HG02840 (cell line): Measurements from ENCODE around the gene METTL5.
A peak's percentile ranks its signal among the peaks of the same experiment; 100 is the strongest.
"Not testable (repeated sequence)": the region's sequence is repeated elsewhere in the genome, so short reads cannot be mapped to it uniquely, and the experiment has no call there.

Experiments used
- ATAC-seq: cut with Tn5 transposase; IDR thresholded peaks from one replicate; pipeline ENCODE4 v1.9.1; 2021; ENCODE audit warnings: mild to moderate bottlenecking, moderate library complexity, moderate number of reproducible peaks; ENCODE audit not compliant: unreplicated experiment, low FRiP score

The METTL5 gene

DNA sequence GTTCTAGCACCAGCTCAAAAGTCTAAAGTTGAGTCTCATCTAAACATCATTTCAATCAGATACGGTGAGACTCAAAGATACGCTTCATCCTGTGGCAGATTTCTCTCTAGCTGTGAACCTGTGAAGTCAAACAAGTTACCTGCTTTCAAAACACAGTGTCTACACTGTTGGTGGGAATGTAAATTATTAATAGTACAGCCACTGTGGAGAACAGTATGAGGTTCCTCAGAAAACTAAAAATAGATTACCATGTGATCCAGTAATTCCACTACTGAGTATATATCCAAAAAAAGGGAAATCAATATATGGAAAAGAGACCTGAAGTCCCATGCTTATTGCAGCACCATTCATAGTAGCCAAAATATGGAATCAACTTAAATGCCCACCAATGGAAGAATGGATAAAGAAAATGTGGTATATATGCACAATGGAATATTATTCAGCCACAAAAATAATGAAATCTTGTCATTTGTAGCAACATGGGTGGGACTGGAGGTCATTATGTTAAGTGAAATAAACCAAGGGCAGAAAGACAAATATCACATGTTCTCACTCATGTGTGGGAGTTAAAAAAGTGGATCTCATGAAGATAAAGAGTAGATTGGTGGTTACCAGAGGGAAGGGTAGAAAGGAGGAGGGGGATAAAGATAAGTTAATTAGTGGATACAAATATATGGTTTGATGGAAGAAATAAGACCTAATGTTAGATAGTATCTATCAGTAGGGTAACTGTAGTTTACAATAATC, 14.2 kb upstream of the METTL5 start:
- no peak for ATAC-seq

DNA sequence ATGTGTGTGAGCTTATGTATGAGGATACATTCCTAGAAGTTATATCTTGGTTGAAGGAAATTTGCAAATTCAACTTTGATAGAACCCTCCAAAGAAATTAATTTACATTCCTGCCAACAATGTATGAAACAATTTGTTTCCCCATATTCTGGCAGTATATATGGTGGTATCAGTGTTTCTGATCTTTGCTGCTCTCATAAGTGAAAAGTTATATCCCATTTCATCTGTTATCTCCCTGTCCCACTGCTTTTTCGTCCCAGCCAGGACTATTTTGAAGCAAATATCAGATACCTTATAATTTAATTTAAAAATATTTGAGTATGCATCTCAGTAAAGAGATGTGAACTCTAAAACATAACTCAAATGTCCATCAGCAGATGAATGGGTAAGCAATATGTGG, 9.7 kb upstream of the METTL5 start:
- no peak for ATAC-seq

DNA sequence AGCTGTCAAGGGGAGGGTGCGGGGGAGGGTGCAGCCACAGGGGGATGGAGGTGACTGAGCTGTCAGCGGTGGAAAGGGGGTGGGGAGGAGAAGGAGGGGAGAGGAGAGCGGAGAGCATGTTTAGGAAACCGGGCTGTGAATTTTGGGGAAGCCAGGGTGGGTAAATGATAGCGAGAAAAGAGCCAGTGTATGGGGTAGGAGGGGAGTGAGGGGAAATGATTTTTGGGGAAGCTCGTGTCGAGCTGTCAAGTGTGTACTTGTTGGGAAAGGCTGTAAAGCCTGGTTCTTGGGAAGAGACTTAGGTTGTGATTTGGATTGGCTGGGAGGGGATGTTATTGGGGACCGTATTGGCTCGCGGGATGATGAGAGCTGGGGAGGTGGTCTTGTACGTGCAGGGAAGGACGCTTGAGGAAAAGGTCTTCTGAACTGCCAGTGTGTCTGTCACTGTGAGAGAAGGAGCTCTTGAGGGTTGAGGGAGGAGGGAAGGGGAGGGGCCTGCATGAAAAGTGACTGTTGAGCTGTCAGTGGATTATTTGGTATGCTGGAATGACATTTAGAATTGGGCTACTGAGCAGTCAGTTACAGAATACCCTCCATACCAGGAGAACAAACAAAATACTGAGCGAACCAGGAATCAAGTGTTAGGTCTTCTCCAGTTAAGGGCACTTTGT, 3.6 kb upstream of the METTL5 start:
- ATAC-seq, result peak; percentile 2

DNA sequence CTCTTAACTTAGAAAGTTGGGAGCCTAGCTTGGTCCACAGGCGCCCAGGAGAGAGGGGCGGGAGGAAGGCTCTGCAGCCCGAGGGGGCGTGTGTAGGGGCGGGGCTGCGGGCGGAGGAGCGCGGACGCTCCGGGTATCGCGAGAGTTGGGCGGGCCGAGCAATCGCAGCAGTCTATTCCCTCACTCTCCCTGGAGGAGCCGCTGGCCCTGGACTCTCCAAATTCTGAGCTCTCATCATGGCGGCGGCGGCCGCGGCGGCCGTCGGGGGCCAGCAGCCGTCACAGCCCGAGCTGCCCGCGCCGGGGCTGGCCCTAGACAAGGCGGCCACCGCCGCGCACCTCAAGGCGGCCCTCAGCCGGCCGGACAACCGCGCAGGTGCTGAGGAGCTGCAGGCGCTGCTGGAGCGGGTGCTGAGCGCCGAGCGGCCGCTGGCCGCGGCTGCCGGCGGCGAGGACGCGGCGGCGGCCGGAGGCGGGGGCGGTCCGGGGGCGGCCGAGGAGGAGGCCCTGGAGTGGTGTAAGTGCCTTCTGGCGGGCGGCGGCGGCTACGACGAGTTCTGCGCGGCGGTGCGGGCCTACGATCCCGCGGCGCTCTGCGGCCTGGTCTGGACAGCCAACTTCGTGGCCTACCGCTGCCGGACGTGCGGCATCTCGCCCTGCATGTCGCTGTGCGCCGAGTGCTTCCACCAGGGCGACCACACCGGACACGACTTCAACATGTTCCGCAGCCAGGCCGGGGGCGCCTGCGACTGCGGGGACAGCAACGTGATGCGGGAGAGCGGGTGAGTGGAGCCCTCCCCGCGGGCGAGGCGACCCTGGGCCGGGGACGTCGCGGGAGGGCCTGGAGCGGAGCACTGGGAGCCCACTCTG, 2.8 kb upstream of the METTL5 start, which contains the start of gene UBR3:
UBR3 (plus strand) TSS at position 183 of the 869 bp plus-strand sequence; CDS start at position 237, 54 bp downstream.
- ATAC-seq, result peak; percentile 75

DNA sequence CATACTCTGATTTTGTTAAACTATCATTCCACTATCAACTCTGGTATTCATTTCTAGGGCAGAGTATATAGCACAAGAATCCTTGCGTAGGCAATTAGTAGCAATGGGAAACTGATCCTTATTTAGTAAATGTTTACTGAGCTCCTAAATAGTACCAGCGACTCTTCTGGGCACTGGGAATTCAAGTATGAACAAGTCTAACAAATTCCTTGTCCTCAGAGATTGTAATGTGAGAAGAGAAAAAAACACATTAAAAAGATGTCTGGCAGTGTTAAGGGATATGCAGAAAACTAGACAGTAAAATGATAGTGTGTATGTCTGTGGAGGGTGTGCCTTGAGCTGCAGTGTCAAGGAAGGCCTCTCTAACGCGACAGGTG, 721 bp downstream of the METTL5 start:
- ATAC-seq, result peak; percentile 2

DNA sequence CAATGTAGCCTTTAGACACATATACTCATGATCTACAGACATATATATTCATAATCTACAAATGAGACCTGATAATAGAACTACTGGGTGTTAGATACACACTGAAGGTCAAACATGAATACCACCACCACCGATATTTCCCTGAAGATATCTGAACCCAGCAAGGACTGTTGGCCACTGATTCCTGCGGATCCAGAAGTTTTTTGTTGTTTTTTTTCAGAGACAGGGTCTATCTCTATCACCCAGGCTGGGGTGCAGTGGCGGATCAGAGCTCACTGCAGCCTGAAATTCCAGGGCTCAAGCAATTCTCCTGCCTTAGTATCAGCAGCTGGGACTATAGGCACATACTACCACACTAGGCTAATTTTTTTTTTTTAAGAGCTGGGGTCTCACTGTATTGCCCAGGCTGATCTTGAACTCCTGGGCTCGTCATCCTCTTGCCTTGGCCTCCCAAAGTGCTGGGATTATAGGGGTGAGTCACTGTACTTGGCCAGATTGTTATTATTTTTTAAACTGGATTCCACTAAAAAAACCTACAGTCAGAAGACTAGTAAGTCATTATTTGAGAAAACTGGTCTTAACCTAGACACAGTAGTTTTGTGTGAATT, 1.8 kb downstream of the METTL5 start:
- no peak for ATAC-seq

DNA sequence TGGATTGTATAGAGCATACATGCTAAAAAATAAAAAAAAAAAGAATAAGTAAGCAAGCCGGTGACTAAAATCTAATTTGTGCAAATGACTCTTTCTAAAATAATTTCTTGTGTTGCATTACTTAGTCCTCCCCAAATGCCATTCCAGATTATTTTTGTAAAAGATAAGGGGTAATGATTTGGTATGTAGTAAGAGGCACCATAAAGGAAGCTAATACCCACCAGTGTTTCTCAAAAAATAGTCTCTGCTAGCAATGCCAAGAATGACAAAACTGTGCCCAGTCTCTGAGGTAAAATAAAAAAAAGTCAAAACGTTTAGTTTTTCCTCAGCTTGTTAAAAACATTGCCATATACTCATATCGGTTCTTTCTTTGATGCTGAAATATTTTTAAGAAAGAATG, 2.7 kb downstream of the METTL5 start:
- ATAC-seq, result no peak

DNA sequence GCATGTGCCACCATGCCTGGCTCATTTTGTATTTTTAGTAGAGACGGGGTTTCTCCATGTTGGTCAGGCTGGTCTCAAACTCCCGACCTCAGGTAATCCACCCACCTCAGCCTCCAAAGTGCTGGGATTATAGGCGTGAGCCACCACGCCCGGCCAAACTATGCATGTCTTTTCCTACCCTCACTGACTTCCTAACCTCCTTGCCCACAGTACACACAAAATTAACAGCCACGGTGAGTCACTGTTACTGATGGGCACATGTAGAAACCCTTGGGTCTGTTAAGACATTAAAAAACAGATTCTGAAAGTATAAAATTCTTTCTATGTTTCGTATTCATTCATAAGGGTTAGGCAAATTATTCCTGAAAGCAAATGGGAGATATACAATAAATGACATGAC, 4.6 kb downstream of the METTL5 start:
- not testable (repeated sequence) for ATAC-seq

DNA sequence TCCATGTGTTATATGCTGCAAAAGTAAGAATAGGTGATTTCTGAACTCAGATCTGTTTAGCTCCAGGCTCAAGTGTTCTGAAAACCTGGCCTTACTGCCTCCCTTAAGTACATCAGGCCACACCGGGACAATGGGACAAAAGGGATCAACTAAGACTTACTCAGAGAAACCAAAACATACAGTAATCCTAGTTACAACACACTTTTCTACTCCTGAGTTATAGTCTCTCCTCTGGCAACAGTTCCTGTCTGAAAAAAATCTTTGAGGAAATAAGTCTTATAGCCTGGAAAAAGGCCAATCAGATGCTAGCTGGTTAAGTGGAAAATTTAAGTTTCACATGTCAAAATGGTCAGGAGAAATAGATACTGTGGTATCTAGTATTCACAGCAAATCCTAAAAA, 5.6 kb downstream of the METTL5 start:
- ATAC-seq, result no peak

DNA sequence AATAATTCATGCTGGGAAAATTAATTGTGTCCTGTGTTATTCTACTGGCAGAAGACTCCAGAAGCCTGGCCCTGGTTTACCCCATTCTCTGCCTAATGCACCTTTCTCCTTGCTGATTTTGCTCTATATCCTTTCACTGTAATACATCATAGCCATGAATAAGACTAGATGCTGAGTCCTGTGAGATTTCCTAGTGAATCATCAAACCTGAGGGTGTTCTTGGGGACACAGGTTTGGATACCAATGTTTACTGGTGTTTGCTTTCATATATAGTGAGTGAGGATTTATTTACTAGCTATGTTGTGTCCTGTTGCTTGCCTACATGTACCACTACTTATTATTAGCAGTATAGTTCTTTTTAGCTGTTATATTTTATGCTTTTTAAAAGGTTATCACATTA, 6.5 kb downstream of the METTL5 start:
- ATAC-seq, result no peak

DNA sequence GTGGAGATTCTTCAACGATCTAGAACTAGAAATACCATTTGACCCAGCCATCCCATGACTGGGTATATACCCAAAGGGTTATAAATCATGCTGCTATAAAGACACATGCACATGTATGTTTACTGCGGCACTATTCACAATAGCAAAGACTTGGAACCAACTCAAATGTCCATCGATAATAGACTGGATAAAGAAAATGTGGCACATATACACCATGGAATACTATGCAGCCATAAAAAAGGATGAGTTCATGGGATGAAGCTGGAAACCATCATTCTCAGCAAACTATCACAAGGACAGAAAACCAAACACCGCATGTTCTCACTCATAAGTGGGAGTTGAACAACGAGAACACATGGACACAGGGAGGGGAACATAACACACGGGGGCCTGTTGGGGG, 7.3 kb downstream of the METTL5 start:
- not testable (repeated sequence) for ATAC-seq

DNA sequence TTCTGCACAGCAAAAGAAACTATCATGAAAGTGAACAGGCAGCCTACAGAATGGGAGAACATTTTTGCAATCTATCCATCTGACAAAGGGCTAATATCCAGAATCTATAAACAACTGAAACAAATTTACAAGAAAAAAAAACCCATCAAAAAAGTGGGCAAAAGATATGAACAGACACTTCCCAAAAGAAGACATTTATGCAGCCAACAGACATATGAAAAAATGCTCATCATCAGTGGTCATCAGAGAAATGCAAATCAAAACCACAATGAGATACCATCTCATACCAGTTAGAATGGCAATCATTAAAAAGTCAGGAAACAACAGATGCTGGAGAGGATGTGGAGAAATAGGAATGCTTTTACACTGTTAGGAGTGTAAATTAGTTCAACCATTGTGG, 7.7 kb downstream of the METTL5 start:
- ATAC-seq, result not testable (repeated sequence)

DNA sequence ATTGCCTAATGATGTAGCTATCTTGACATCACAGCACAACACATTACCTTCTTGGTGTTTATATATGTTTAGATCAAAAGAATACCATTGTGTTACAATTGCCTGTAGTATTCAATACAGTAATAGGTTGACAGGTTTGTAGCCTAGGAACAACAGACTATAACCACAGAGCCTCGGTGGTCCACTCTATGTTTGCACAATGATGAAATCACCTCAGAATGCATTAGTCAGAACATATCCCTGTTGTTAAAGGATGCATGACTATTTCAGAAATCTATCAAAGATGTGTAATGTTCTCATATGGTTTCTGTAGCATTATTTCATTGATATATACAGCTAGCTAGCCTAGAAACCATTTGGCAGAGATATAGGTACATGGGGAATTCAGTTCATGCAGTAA, 8.9 kb downstream of the METTL5 start:
- no peak for ATAC-seq

DNA sequence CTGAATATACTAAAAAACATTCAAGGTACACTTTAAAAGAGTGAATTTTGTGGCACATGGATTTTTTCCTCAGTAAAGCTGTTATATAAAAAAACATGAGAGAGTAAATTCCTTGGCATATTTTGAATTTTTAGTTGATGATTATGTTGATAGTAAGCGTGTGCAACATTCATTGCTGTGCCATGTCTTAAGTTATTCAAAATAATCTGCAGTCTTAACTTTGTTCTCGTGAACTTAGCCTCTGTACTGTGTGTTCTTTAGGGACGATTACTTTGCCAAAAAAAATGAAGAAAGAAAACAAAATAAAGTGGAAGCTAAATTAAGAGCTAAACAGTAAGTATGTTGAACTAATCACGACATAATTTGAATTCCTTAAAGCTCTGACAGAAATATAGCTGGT, 16.5 kb downstream of the METTL5 start:
- no peak for ATAC-seq

DNA sequence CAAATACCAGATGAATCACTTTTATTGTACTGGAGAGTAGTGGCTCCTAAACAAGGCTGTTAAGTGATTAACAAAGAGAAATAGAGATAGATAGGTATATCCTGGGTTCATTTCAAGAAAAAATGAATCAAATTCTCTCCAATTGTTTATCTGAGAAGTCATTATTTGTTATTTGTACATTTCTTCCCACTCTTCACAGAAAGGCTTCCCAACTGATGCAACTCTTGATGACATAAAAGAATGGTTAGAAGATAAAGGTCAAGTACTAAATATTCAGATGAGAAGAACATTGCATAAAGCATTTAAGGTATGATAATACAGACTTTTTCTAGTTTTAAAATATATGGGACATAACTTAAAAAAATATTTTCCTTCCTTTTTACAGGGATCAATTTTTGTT, 18.1 kb downstream of the METTL5 start:
- ATAC-seq, result no peak

DNA sequence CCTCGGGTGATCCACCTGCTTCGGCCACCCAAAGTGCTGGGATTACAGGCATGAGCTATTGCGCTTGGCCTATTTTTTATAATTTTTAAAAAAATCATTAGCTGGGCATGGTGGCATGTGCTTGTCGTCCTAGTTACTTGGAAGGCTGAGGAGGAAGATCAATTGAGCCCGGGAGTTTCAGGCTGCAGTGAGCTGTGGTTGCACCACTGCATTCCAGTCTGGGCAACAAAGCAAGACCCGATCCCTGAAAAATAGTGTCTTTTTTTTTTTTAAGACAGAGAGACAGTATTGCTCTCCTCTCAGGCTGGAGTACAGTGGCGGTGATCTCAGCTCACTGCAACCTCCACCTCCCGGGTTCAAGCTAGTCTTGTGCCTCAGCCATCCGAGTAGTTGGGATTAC, 21.2 kb downstream of the METTL5 start:
- ATAC-seq, result no peak

DNA sequence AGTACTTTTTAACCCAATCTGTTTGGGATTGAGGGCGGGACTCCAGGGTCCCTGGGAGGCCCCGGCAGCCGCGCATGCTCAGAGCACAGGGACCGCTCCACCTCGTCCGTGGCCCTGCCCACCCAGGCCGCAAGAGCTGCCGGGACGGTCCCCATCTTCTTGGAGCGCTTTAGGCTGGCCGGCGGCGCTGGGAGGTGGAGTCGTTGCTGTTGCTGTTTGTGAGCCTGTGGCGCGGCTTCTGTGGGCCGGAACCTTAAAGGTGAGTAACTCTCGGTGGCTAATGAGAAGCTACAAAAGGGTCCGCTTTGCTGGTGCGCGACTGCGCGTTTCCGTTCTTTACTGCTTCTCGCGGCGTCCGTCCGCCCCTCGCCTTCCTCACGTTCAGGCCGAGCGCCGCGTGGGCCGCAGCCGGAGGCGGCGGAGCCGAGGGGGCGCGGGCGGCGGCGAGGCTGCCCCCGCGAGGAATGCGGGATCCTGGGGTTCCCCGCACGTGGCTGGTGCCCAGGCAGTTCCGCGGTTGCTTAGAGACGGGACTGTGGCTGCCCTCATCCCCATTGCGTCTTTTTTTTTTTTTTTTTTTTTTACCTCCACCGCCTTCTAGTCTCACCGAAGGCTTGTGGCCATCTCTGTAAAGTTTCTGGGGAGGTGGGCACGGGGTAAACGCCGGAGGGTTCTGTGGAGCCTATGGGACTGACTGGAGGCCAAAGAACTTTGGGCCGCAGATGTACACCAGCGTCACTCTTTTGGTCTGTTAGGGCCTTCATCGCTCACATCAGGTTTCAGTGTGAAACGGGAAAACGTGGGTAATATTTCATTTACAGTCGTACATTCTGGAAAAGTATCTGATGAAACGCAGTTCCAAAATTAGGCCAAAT, 25.8 kb downstream of the METTL5 start, which contains the start of gene SSB:
SSB (plus strand) TSS at position 154 of the 875 bp plus-strand sequence. CDS start 2,090 bp downstream, outside the sequence.
- peak; percentile 95 for ATAC-seq

DNA sequence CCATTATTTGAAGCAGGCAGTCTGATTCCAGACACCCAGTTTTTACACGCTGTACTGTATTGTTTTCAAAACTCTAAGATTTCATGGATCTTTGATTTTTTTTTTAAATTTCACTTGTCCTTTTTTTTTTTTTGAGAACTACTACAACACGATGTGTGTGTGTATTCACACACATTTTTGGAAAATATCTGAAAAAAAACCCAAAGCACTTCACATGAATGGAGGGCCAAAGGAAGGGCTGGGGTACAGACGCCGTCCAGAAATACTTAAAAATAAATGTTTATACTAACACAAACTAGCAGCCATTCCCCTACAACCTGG, 26.3 kb downstream of the METTL5 start:
- peak; percentile 7 for ATAC-seq

DNA sequence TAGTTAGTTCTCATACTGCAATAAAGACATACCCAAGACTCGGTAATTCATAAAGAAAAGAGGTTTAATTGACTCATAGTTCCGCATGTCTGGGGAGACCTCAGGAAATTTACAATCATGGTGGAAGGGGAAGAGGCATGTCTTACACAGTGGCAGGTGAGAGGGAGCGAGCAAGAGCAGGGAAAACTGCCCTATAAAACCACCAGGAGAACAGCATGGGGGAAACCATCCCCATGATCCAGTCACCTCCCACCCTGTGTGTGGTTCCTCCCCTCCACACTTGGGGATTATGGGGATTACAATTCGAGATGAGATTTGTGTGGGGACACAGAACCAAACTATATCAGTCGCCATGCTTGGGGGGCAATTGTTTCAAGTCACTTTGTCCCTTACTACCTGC, 27.1 kb downstream of the METTL5 start:
- no peak for ATAC-seq

DNA sequence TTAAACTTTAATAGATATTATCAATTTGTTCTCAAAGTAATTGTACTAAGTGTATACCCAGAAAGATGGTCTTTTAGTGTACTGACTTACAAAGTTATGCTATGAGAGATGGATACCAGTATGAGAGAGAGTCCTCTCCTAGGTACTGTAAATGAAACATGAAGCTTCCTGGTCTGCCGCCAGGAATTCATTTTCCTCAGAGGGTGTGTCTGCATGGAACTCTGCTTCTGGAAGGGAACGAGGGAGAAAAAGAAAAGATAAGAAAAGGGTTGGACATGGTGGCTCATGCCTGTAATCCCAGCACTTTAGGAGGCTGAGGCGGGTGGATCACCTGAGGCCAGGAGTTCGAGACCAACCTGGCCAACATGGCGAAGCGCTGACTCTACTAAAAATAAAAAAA, 28.3 kb downstream of the METTL5 start:
- no peak for ATAC-seq
